ENCODE measurements around the gene WIPF3. TPM values are rescaled to one million over a fixed set of nuclear protein-coding genes. Genes with fewer than 3 reads are reported as not detected.

Gene WIPF3
- total RNA-seq, 1 donor from 2014 or later = 11.6 TPM

DNA sequence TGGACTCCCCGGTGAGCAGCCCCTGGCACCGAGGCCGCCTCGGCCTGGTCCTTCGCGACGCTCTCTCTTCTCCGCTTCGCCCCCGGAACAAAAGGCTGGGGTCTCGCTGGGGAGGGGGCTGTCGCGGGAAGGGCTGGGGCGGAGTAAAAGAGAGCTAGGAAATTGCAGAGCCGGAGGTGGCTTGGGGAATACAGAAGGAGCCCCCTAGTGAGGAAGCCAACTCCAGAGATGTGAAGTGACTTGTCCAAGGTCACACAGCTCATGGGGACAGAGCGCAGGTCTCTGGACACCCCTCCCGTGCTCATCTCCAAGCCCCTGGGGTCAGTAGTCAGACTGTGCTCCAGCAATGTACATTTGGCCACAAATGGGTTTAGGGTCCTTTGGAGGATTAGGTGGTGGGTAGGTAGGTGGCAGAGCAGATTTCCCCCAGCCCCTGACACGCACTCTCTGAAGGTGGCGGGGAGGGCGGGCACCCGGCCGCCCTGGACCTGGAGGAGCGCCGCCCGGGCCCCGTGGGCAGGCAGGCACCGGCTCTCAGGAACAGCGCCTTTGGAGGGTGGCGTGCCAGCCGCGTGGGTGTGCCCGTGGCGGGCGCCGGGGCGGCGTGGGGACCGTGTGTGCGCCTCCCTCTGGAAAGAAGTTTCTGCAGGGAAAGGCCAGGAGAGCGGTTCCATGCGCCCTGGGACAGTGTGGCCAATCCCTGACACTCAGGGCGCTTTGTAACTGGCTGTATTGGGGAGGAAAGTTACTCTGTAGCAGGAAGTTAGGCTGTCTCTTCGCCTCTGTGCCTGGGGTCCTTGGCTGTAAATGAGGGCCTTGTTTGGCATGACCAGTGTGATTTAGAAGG is 910 bp downstream of the WIPF3 start:
- DNase-seq (ENCODE audit: low spot score) = no peak
- intact Hi-C loops (cut with DNase I) = loop anchor here (5.0 kb wide), 1 partner anchor 50 kb away; no protein-coding TSS in a partner anchor

DNA sequence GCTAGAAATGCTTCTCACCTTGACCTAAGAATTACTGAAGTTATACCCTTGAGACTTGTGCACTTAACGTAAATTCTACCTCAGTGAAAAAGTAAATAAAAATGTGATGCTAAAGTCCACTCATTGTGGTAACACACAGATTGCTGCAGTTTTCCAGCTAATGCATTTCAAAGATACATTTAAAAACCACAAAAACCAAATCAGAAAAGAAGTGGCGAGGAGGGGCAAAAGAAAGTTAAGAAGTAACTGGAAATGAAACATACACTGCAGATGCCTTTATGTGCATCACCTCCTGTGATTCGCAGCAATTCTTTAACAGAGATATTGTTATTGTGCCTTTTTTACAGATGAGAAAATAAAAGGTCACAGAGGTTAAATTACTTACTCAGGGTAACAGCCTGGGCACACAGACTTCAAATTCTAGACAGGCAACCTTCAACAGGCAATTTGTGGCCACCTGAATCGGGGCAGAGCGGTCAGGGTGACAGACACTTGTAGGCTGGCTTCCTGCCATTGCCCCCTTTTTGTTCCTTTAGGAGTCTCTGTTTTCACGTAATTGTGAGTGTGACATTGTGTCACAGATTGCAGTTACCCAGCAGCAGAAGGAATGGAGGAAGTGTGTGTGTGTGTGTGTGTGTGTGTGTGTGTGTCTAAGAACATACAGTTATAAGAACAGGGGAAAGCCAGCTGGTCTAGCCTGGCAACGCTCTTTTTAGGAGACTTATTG is 1.9 kb downstream of the WIPF3 start:
- intact Hi-C loops (cut with DNase I) = loop anchor here (5.0 kb wide), 1 partner anchor 49 kb away; no protein-coding TSS in a partner anchor
- DNase-seq (ENCODE audit: low spot score) = no peak

DNA sequence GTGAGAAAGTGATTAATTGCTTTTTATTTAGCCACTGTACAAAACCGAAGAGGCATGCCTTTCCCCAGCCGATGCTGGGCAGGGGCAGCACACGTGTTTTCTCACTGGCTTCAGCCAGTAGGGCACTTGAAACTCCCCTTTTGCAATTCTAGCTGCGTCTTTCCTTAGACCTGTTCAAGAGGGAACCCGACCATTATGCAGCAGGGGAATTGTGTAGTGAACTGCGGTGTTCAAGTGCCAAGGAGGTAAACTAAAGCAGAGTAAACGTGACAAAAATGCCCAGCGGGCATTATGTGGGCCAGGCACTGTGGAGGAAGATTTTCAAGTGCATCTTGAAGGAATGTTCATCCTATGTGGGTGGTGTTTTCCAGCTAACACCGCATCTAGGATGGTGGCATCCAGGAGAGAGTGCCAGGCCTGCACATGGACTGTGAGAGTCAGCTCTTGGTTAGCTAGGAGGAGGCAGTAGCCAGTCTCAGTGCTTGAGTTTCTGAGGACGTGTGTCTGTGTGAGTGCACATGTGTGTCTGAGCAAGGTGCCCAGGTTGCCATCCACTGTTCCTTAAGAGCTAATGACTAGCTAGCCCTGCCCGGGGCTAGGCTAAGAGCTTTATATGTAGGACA is 3.3 kb downstream of the WIPF3 start:
- no peak for DNase-seq (ENCODE audit: low spot score)
- intact Hi-C loops (cut with DNase I) = loop anchor here (5.0 kb wide), 1 partner anchor 48 kb away; no protein-coding TSS in a partner anchor

DNA sequence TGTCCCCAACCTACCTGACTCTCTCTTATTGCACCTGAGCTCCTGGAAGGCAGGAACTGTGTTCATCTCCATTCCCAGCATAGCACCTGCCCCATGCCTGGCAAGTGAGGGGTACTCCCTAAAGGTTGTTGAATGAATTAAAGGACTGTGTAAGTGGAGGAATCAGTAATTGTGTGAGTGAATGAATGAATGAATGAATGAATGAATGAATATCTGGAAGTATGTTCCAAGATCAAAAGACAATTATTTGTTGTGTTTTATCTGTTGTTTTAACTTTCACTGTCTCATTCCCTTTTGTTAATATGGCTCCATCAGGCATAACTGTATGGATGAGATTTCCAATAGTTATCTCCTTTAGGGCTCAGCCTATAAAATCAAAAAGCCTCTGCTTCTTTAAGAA is 4.0 kb downstream of the WIPF3 start:
- DNase-seq (ENCODE audit: low spot score) = no peak
- intact Hi-C loops (cut with DNase I) = no loop called here

DNA sequence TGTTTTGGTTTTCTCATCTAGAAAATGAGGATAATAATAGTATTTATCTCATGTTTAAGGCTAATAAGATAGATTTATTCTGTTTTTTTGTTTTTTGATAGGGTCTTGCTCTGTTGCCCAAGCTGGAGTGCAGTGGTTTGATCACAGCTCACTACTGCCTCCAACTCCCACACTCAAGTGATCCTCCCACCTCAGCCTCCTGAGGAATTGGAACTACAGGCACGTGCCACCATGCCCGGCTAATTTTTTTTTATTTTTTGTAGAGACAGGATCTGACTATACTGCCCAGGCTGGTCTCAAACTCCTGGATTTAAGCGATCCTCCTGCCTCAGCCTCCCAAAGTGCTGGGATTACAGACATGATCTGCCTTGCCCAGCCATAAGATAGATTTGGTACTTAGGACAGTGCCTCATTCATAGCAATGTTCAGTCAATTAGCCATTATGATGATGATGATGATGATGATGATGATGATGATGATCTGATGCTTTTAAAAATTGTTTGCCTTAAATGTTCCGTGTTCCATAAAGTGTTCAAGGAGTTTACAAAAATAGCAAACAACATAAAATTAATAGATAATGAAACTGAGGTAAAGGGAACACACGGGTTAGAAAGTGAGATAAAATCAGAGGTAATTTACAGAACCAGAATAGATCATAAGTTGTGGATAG is 4.6 kb downstream of the WIPF3 start:
- DNase-seq (ENCODE audit: low spot score) = no peak
- intact Hi-C loops (cut with DNase I) = no loop called here

DNA sequence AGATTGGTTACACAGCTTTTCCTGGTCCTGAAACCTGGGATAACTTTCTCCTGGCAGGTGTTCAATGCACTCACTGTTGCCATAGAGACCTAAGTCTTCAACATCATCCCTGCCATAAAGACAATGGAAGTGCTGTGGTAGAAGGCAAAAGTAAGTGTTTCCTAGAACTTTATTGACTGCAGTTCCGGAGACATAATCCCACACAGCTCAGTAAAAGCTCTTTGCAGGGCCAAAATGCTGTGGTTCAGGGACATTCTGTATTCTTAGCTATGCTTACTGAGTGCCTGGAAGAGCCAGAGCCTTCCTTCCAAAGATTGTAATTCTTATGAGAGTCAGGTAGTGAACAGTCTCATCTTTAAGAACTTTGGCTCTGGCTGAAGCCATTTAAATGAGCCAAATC is 5.3 kb downstream of the WIPF3 start:
- intact Hi-C loops (cut with DNase I) = no loop called here
- no peak for DNase-seq (ENCODE audit: low spot score)

DNA sequence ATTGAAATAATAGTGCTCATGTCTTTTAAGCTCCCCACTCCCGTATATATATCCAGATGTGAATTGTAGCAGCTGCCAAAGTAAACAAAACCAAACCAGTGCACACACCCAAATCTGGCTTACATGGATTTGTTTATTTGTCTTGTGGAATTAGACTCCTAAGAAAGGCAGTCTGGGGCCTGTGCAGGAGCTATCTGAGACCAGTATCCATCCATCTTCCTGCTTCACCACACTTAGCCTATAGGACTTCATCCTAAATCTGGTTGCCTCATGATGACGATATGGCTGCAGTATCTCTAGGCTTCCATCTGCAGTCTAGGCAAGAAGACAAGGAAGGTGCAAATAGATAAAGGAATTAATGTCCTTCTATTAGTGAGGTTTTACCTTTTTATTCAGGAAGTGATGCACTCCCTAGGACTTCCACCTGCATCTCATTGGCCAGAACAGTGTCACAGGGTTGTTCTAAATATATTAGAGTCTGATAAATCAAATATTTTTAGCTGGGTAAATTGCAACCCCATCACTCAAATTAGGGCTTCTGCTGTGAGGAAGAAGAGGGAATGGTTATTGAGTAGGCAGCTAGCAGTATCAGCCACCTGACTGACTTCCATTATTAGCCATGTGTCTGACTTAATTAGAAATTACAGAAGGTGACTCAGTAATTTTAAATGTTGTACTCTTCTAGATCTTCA is 6.0 kb downstream of the WIPF3 start:
- no peak for DNase-seq (ENCODE audit: low spot score)
- intact Hi-C loops (cut with DNase I) = no loop called here

DNA sequence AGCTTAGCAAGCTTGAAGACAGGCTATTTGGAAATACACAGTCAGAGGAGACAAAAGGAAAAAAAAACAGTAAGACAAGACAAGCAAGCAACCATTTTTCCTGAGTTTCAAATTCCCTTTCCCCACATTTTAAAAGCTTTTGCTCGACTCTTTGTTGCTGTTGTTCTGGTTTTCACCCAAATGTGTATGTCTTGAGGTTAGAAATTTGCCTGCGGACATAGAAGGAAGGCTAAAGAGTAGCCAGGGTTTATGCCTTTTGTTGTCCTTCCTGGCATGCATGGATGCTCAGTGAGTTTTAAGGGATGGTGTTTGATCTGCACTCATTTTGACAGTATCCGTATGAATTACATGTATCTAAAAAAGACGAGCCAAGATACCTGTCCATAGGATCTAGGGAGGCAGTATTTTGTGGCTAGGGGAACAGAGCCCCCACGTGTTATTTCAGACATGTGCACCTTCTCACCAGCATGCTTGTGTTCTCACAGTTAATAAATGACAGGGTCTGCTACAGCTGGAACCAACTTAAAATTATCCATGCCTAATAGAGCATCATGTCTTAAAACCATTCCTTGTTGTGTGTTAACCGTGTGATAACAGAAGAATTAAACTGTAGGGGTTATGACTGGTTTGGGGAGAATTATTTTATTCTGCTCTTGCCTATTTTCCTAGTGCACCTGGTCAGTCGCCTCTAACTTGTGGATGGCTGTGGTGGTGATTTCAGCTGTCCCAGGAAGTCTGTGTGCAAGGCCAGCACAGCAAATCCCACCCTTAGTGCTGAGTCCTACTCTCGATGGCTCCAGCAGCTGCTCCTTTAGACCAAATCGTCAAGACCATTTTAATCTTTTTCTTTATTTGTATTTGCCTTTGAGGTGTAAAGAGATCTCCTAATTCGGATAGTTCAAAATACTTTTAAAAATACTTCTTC is 9.1 kb downstream of the WIPF3 start:
- intact Hi-C loops (cut with DNase I) = no loop called here
- DNase-seq (ENCODE audit: low spot score) = no peak

DNA sequence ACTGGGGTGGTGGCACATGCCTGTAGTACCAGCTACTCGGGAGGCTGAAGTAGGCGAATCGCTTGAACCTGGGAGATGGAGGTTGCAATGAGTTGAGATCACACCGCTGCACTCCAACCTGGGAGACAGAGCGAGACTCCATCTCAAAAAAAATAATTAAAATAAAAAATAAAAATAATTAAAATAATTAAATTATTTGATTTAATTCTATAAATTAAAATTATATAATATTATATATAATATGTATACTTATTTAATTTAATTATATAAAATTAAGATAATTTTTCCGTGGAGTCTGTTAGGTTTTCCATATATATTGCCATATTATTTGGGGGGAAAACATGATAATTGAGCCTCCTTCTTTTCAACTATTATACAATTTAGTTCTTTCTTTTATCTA is 12.0 kb downstream of the WIPF3 start:
- intact Hi-C loops (cut with DNase I) = no loop called here
- DNase-seq (ENCODE audit: low spot score) = no peak

DNA sequence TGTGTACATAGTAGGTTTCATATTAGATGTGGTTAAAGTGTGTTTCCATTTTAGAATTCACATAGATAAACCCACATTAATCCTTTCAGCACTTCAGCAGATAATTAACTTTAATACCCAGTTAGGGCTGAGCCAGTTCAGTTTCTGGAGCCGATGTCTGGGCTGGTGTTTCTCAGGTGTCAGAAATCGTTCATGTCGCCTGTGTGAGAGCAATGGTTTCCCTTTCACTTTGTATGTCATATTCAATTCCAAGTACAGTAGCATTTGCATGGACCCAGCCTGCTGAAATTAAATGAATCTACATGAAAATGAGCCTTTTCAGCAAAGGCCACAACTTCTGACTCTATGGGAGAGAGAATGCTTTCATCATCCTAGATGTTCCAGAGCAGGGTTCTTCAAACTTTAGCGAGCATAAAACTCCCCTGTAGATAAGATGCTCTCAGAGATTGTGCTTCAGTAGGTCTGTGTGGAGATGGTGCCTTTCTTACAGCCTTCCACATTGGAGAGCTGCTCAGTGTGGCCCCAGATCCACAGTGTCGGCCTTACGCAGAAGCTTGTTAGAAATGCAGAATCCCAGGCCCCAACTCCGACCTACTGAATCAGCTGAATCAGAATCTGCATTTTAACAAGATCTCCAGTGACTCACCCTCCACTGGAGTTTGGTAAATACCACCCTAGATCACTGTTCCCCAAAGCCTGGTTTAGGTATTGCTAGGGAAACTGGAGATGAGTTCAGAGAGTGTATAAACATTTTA is 19.6 kb downstream of the WIPF3 start:
- intact Hi-C loops (cut with DNase I) = no loop called here
- DNase-seq (ENCODE audit: low spot score) = no peak

DNA sequence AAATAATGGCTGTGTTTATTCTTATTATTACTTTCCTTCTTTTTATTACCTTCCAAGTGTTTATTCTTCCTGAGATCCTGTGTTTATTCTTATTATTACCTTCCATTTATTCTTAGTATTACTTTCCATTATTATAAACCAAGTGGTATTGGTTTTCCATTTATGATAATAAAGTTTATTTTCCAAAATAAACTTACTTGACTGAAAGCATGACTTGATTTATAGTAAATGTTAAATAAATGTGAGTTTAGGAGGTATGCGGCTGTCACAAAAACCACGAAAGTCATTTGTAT is 20.2 kb downstream of the WIPF3 start:
- intact Hi-C loops (cut with DNase I) = no loop called here
- no peak for DNase-seq (ENCODE audit: low spot score)

DNA sequence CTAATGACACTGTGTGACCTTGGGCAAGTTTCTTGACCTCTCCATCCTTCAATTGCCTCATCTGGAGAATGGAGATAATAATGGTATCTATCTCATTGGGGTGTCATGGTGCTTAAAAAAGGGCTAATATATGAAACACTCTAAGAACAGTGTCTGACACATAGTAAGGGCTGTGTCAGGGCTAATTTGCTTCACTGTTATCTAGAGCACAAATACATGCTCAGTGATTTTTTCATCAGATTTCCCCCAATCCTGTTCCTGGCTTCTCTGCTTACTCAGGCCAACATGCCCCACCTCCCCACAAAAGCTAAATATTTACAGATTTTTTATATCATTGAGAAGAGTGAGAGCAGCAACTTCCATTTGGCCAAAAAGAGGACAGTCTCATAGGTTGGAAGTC is 20.6 kb downstream of the WIPF3 start:
- DNase-seq (ENCODE audit: low spot score) = no peak
- intact Hi-C loops (cut with DNase I) = no loop called here

DNA sequence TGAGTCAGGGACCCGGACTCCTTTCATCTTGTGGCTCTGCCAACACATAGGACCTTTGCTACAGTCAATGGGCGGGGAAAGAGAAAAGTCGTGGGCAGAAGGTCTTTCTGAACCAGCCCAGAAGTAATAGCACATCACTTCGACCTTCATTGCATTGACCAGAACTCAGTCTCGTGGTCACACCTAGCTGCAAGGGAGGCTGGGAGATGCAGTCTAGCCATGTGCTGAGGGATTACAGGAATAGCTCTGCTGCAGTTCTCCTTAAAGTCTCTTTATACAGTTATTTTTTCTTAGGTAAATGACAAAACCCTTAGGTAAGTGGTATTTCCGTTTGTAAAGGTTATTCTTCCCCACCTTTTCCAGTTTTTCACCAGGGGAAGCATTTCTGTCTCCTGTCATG is 25.4 kb downstream of the WIPF3 start:
- no peak for DNase-seq (ENCODE audit: low spot score)
- intact Hi-C loops (cut with DNase I) = no loop called here

DNA sequence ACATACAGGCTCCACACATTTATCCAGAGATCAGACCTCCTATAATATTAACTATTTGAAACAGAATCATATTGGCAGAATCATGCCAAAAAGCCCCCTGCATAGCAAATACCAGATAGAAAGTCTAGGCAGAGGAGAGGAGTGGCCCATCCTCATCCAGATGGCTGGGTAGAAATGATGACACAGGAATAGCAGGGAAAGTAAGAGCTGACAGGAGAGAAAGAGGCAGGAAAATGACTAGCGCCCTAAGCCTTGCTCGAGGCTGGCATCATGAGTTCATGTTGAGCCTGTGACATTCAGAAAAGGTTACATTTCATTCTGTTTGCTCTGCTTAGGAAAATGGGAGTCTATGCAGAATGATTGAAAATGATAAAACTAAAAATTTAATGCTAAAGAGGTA is 27.6 kb downstream of the WIPF3 start:
- no peak for DNase-seq (ENCODE audit: low spot score)
- intact Hi-C loops (cut with DNase I) = no loop called here

DNA sequence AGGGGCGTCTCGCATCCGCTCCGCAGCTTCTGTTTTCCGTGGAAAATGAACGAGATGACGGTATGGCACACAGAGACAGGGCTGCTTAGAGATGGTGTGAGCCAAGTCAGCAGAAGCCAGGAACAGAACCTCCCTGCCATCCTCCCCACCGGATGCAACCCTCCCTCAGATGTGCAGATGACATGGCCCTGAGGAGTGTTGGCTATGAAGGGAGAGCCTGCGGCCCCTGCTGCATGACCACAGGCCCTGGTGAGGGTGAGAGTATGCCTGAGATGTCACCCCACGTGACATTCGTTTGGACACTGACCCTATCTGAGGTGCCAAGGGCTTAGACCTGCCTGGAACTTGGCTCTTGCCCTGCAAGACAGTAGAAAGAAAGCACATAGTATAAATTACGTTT is 29.4 kb downstream of the WIPF3 start:
- intact Hi-C loops (cut with DNase I) = no loop called here
- DNase-seq (ENCODE audit: low spot score) = no peak

DNA sequence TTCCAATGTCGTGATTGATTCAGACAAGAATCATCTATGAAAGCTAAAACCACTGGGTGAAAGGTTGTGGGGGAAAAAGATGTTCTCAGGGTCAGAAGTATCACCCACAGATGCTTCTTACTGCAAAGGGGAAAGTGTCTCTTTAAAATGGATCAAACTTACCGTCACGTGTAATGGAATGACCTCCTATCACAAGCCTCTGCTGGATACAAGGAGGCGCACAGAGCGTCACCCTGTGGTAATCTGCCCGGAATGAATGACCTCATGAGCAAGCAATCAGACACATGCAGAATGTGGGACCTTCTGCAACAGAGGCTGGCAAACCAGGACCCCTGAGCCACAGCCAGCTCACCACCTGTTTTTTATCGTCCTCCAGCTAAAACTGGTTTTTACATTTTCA is 33.0 kb downstream of the WIPF3 start:
- intact Hi-C loops (cut with DNase I) = loop anchor here (1.0 kb wide), 1 partner anchor 27 kb away; no protein-coding TSS in a partner anchor
- DNase-seq (ENCODE audit: low spot score) = no peak

DNA sequence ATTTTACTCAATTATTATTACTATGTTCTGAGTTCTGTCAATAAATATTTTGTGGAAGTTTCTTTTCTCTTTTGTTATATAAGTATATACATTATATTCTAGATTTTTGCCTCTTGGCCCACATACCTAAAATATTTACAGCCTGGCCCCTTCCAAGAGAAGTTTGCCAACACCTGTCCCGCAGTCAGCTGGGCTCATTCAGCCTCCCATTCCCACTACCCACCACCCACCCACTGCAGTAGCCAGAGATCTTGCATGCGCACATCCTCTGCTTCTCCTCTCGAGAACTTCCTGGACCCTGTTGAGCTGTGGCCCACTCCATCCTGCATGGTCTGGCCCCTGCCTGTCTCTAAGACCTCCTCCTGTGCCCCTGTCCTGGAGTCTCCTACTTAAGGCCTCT is 33.6 kb downstream of the WIPF3 start:
- no peak for DNase-seq (ENCODE audit: low spot score)
- intact Hi-C loops (cut with DNase I) = loop anchor here (1.0 kb wide), 1 partner anchor 26 kb away; no protein-coding TSS in a partner anchor

DNA sequence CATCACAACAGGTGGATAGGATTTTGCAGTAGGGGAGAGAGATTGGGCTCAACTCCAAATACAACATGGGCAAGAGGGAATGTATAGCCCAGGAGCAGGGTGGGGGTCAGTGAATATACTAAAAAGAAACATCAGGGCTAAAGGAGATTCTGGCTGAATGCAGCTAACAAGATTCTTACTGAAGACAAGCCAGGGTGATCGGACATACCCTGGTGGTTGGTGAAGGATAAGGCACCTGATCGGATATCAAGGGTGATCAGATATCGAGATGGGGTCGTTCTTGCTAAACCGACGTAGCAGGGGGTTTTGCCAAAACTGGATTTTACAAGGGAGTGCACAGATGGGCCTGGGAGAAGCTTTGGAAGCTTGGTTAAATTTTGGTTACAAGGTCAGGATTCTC is 34.4 kb downstream of the WIPF3 start:
- DNase-seq (ENCODE audit: low spot score) = no peak
- intact Hi-C loops (cut with DNase I) = no loop called here
